Mesothelial cell of epicardium (in vitro differentiated cells): ENCODE results near the gene NCCRP1. TPM values are rescaled to one million over a fixed set of nuclear protein-coding genes. Genes with fewer than 3 reads are reported as not detected.

Experiments
- DNase-seq, 2 experiments: peaks; one replicate each; pipeline ENCODE4 v3.0.0; 2021; ENCODE audit warnings: low spot score in 2 of 2; ENCODE audit not compliant: unreplicated experiment in 2 of 2
- H3K27ac Mint-ChIP-seq: 2 replicates; pipeline ENCODE4 v1.8.0; 2021; ENCODE audit warnings: mixed read lengths
- H3K27me3 Mint-ChIP-seq: 2 replicates; pipeline ENCODE4 v1.8.0; 2021; ENCODE audit warnings: low read depth, mixed read lengths
- H3K36me3 Mint-ChIP-seq: 2 replicates; pipeline ENCODE4 v1.8.0; 2021; ENCODE audit warnings: mixed read lengths
- H3K4me1 Mint-ChIP-seq: 2 replicates; pipeline ENCODE4 v1.8.0; 2021; ENCODE audit warnings: mixed read lengths
- H3K4me3 Mint-ChIP-seq: 2 replicates; pipeline ENCODE4 v1.8.0; 2021; ENCODE audit warnings: mild to moderate bottlenecking, moderate library complexity, mixed read lengths
- H3K9me3 Mint-ChIP-seq: 2 replicates; pipeline ENCODE4 v1.8.0; 2021; ENCODE audit warnings: mixed read lengths
- total RNA-seq: library from RNA; stranded (reverse); gene quantifications from 3 replicates; pipeline ENCODE4 v1.2.1, GENCODE V29; 2021
- TF ChIP-seq, protein P1 (sequence below): fragments of 200-600 bp; sonication (generic); IDR thresholded peaks from one replicate; pipeline ENCODE4 v1.5.0; 2021; ENCODE audit warnings: antibody characterized with exemption; ENCODE audit not compliant: unreplicated experiment

Gene NCCRP1
- total RNA-seq, 1 donor from 2014 or later: 11.7 TPM

DNA sequence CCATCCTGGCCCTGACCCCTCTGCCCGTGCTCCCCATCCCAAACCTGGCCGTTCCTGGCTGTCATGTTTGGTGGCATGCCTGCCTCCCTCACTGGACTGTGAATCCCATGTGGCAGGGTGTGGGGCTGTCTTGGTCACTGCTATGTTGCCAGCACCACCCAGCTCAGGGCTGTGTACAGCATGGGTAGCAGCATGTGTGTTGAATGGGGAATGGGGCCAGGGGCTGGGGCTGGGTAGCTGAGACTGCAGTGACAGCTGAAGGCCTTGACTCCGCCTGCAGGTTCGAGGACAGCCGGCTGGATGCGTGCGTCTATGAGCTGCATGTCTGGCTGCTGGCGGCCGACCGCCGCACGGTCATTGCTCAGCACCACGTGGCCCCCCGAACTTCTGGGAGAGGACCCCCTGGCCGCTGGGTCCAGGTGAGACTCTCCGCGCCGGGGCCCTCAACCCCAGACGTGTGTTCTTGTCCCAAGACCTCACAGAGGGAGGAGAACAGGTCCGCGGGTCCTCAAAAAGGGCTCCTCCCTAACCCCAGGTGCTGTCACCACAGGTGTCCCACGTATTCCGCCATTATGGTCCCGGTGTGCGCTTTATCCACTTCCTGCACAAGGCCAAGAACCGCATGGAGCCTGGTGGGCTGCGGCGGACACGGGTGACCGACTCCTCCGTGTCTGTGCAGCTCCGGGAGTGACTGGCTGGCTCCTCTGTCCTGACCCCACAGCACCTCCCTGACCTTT is 3.5 kb downstream of the NCCRP1 start:
- no peak for DNase-seq
- TF ChIP-seq, protein P1, sequence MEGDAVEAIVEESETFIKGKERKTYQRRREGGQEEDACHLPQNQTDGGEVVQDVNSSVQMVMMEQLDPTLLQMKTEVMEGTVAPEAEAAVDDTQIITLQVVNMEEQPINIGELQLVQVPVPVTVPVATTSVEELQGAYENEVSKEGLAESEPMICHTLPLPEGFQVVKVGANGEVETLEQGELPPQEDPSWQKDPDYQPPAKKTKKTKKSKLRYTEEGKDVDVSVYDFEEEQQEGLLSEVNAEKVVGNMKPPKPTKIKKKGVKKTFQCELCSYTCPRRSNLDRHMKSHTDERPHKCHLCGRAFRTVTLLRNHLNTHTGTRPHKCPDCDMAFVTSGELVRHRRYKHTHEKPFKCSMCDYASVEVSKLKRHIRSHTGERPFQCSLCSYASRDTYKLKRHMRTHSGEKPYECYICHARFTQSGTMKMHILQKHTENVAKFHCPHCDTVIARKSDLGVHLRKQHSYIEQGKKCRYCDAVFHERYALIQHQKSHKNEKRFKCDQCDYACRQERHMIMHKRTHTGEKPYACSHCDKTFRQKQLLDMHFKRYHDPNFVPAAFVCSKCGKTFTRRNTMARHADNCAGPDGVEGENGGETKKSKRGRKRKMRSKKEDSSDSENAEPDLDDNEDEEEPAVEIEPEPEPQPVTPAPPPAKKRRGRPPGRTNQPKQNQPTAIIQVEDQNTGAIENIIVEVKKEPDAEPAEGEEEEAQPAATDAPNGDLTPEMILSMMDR: no peak
- H3K4me1 Mint-ChIP-seq: peaks cover 22% of the 10 kb centered on the region
- peaks cover 41% of the 10 kb centered on the region for H3K27me3 Mint-ChIP-seq
- no peak overlapping the region for H3K27ac Mint-ChIP-seq
- H3K9me3 Mint-ChIP-seq: no peaks in the 10 kb centered on the region
- no peak overlapping the region for H3K4me3 Mint-ChIP-seq
- no peaks in the 10 kb centered on the region for H3K36me3 Mint-ChIP-seq

DNA sequence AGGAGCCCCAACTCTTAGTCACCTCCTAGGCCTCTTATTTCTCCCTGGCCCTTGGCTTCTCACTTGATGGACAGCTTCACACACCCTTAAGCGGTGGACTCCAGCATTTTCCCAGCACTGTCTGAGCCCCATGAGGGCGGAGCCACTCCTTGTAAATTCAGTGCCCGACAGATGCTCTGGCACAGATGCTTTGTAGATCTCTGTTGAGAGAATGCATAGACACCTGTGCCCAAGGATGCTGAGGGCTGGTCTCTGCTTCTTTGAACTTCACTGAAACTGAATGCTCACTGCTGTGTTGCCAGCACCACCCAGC is 4.0 kb downstream of the NCCRP1 start:
- no peak overlapping the region for H3K27ac Mint-ChIP-seq

DNA sequence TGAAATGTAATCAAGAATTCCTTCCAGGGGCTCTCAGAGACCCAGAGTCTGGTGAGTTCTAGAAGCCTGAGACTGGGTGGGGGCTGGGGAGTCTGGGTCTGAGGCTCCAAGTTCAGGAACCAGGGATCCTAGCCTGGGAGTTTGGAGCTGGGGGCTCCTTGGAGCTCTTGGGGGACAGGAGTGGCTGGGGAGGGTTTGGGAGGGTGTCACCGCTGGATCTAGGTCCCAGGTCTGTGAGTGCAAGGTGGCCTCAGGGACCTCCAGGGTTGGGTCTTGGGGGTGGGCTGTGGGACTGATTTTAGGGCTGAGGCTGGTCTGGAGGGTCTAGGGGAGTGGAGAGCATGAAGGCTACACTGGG is 6.2 kb downstream of the NCCRP1 start:
- H3K4me3 Mint-ChIP-seq: no peak overlapping the region
- H3K27me3 Mint-ChIP-seq: peaks cover 21% of the 10 kb centered on the region
- TF ChIP-seq, protein P1: no peak
- H3K27ac Mint-ChIP-seq: no peak overlapping the region
- no peaks in the 10 kb centered on the region for H3K36me3 Mint-ChIP-seq
- peaks cover 13% of the 10 kb centered on the region for H3K4me1 Mint-ChIP-seq
- no peaks in the 10 kb centered on the region for H3K9me3 Mint-ChIP-seq
- no peak for DNase-seq

More for the DNA sequence above, 4.0 kb downstream of the NCCRP1 start:
- TF ChIP-seq, protein P1: no peak
- Mint-ChIP-seq H3K36me3 (no peaks in the 10 kb centered on the region), H3K4me3 (no peak overlapping the region), H3K27me3 (peaks cover 36% of the 10 kb centered on the region), H3K9me3 (no peaks in the 10 kb centered on the region), H3K4me1 (peaks cover 23% of the 10 kb centered on the region)
- no peak for DNase-seq

DNA sequence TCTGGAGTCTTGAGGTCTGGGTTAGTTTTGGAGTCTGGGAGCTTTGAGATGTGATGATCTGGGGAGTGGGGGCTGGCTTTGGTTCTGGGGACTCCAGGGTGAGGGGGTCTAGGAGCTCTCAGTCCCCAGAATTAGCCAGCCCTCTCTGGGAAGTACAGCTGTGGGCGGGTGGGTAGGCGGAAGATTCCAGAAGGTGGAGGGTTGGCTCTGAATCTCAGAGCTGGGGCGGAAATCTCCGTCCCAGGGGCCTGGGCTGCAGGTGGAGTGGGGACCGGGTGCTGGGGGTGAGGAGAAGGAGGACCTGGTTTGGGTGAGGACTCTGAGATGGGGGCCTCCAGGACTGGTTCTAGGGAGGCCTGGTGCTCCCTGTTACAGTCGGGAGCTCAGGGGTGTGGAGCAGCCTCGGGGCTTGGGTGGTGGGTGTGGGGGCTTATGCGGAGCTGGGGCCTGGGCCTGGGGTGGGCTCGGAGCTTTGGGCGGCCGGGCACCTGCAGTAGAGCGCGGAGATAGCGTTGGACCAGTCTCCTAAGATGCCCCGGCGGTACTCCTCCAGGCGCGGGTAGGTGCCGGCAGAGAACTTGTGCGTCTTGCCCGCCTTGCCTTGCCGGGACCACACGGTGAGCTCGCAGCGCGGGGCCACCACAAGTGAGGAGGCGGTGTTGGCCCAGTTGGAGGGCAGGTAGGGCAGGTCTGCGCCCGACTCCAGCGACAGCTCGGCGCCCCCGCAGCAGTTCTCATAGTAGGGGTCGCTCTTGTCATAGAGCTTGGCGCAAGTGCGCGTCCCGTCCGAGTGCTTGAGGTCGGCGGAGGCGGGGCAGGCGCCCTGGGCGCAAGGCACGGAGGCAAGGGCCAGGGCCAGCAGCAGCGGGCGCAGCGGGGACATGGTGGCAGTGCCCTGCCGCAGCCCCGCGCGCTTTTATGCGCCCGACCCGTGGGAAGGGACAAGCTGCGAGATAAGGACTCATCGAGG is 6.9 kb downstream of the NCCRP1 start, which contains the start of gene SYCN:
Gene SYCN (minus strand): TSS at position 892 of the 970 bp plus-strand sequence. CDS start 9 bp downstream, at position 883.
- Mint-ChIP-seq H3K4me1 (peaks cover 13% of the 10 kb centered on the region), H3K9me3 (no peaks in the 10 kb centered on the region), H3K4me3 (no peak within 1 kb of the TSS), H3K27me3 (peaks cover 18% of the 10 kb centered on the region), H3K36me3 (no peaks in the 10 kb centered on the region), H3K27ac (peak within 1 kb of the TSS; percentile 48)
- TF ChIP-seq, protein P1: no peak
- no peak for DNase-seq

DNA sequence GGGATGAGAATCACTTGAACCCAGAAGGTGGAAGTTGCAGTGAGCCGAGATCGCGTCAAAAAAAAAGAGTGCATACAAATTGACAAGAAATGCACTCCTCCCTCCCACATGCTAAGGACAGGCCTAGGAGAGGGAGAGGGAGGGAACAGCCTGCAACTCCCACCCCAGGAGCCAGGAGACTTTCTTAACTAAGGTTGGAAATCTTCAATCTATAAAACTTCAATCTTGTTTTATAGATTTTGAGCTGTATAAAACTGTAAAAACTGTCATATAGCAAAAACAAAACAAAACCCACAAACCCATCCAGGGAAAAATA is 8.6 kb downstream of the NCCRP1 start:
- H3K4me1 Mint-ChIP-seq: peaks cover 13% of the 10 kb centered on the region
- DNase-seq: no peak
- H3K27ac Mint-ChIP-seq: no peak overlapping the region

More for the DNA sequence above, 8.6 kb downstream of the NCCRP1 start:
- Mint-ChIP-seq H3K36me3 (no peaks in the 10 kb centered on the region), H3K4me3 (no peak overlapping the region), H3K27me3 (peaks cover 13% of the 10 kb centered on the region), H3K9me3 (no peaks in the 10 kb centered on the region)
- TF ChIP-seq, protein P1: no peak
